ENCODE data around the gene PLCL2.

DNA sequence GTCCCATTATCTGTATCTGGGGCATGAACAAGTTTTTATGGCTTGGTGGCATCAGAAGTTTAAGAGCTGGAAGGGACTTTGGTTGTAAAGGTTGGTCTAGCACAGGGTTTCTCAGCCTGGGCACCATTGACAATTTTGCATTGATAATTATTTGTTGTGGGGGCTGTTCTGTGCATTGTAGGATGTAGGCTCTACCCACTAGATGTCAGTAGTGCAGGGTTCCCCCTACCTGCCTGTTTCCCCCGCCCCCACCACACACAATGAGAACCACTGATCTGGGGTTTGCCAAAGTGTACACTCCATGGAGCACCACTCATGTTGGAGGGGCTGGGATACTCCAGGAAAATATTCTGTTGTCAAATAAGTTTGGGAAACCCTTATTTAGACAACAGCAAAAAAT is 42.7 kb downstream of the PLCL2 start:
- TF ChIP-seq POLR2A (IDR thresholded peaks at IDR 0.05; ENCODE audit: extremely low read depth, insufficient read length) (no peak), CTCF (IDR thresholded peaks at IDR 0.05; ENCODE audit: low read depth, low read length) (peak; percentile 4)

Measured in NB4 (cell line).